Gastroesophageal sphincter (tissue), 3 donors: ENCODE data around the gene MKLN1.

Experiments used
- CTCF ChIP-seq, 4 experiments: fragments of 200-600 bp in 2 of 4; fragments of 450-650 bp in 2 of 4; sonication (generic) in 1 of 4; IDR thresholded peaks; one replicate each; pipeline ENCODE4 v1.5.1; 2017 to 2019; ENCODE audit warnings: antibody characterized with exemption in 4 of 4, mild to moderate bottlenecking in 2 of 4, moderate library complexity in 2 of 4
- POLR2AphosphoS5 ChIP-seq: sonication (generic); formaldehyde crosslinking; IDR thresholded peaks from one replicate; pipeline ENCODE4 v1.6.1; 2017; ENCODE audit warnings: antibody characterized with exemption

- TF ChIP-seq CTCF (IDR thresholded peaks at IDR 0.05) (no peak), POLR2AphosphoS5 (no peak)
These were observed 104.1 kb downstream of the MKLN1 start for GRCh38 chr7:131431756-131432155.
